Umbilical cord (tissue), 2 donors: ENCODE results near the gene KCNMA1. TPM values are rescaled to one million over a fixed set of nuclear protein-coding genes. Genes with fewer than 3 reads are reported as not detected.
"Not testable (repeated sequence)": the region's sequence is repeated elsewhere in the genome, so short reads cannot be mapped to it uniquely, and the experiment has no call there.

Experiments
- DNase-seq: peaks from one replicate; pipeline ENCODE4 v3.0.0-alpha.2; 2015; ENCODE audit warnings: low spot score
- total RNA-seq: library from RNA; depleted of rRNA; stranded (reverse); fragments of >200 nt; gene quantifications from one replicate; pipeline ENCODE4 v1.2.3, GENCODE V29; 2014; ENCODE audit warnings: low replicate concordance; ENCODE audit not compliant: insufficient read depth

Gene KCNMA1
- total RNA-seq, 1 donor from 2014 or later: 79.2 TPM

DNA sequence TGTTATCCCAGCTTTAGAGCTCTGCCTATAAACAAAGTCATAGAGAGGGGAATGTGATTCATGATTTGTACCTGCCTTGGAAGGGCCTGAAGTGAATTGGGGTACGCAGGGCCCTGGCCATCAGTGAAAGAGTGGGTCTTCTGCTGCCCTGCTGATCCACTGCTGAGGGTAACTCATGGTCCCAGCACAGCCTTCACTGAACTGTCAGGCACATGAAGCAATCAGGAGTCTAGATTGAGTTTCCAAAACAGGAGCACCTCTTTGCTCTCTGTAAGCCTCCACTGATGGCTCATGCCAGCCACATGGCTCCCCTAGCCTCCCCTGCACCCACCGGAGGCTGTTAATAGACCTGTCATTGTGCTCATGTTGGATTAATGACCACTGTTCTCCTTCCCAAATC, 217.6 kb downstream of the KCNMA1 start:
- DNase-seq: no peak

GRCh38 chr10:77419056-77419455, 218.6 kb downstream of the KCNMA1 start:
- DNase-seq: no peak

DNA sequence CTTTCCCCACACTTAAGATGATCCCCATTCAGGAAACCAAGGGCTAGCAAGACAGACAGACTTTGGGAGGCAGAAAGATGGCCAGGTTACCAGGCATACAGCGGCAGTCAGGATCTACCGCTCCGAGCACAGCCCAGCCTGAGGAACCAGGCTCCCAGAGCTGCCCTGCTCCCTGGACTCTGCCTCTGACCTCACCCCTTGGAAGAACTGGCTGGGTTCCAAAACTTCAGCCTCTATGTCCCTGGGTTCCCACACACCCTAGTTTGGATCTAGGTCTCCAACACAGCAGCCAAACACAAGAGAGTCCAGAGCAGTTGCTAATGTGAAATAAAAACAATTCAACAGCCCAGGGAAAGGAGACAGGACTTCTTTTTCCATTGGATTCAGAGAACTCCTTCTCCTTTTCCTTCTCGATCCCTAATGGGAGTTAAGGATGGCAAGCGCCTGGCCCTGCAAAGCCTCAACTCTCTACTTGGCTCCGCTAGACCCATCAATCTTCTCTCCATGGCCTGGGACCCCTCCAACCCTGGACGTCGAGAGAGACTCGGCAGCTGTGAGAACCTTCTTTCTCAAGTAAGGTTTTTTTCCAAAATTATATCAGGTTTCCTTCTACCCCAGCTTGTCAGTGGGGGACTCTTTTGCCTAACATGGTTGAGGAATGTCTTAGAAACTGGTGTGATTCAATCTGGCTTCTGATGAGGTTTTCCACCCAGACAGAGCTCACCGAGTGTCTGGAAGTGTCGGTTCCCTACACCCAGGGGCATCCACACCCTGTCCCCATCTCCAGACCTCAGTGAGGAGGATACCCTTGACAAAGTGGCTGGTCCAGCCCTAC, 219.6 kb downstream of the KCNMA1 start:
- DNase-seq: no peak

GRCh38 chr10:77417359-77417758, 220.2 kb downstream of the KCNMA1 start:
- no peak for DNase-seq

- no peak for DNase-seq
Measured at GRCh38 chr10:77416311-77417135, 221.1 kb downstream of the KCNMA1 start.

DNA sequence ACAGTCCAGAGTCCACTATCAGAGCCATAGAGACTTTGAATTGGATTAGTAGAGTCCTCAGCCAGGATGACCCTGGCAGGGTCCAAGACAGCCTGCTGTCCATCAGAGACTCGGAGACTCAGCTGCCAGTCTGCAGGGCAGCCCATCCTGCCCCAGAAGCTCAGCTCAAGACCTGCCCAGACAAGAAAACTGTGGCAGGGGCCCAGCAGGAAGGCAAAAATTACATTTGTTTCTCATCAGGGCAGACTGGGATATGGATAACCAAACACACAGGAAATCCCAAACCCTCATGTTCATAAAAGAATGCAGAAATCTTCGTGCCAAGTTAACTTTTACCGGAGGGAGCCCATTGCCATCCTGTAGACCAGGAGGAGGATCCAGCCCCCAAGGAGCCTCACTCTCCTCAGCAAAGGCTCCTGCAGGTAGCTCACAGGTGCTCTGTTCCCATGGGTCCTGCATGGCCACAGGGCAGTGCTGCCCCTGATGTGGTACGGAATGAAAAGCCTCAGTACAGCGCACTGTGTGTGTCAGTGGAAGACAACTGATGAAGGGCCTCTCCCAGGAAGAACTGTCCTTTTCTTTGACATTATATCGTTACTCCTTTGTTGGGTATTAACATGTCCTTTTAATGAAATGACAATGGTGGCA, 222.2 kb downstream of the KCNMA1 start:
- DNase-seq: no peak

GRCh38 chr10:77413231-77413630, 224.4 kb downstream of the KCNMA1 start:
- DNase-seq: no peak

DNA sequence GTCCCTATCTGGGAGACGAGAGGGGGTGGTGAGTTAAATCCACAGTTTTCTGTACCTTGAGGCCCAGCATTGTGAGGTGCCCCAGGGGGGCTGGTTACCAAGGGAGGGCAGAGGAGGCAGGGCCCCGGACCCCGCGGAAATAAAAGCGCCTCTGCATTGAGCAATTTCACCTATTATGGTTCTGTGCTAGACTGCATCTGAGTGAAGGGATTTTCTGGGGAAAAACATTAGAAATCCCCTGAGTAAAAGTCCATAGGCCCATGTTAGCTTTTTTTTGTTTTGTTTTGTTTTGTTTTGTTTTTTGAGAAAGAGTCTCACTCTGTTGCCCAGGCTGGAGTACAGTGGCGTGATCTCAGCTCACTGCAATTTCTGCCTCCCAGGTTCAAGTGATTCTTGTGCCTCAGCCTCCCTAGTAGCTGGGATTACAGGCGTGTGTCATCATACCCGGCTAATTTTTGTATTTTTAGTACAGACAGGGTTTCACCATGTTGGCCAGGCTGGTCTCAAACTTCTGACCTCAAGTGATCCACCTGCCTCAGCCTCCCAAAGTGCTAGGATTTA, 225.0 kb downstream of the KCNMA1 start:
- not testable (repeated sequence) for DNase-seq

- no peak for DNase-seq
Measured at GRCh38 chr10:77411805-77412204, 225.8 kb downstream of the KCNMA1 start.

DNA sequence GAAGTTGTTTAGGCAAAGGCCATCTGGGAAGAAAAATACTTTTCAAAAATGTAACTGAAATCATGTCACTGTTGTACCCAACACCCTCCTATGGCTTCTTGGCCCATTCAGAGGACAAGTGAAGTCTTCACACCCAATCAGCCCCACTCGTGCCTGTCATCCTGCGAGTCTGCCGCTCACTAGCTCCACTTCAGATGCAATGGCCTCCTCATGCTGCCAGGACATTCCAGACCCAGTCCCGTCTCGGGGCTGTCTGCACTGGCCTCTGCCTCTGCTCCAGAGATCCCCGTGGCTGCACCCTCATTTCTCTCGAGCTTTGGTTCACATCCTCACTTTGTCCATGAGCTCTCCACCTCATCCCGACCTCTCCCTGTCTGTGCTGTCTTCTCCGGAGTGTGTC, 227.1 kb downstream of the KCNMA1 start:
- no peak for DNase-seq

- DNase-seq: no peak
Measured at GRCh38 chr10:77409697-77410471, 227.7 kb downstream of the KCNMA1 start.

- no peak for DNase-seq
Measured at GRCh38 chr10:77408259-77408658, 229.3 kb downstream of the KCNMA1 start.

DNA sequence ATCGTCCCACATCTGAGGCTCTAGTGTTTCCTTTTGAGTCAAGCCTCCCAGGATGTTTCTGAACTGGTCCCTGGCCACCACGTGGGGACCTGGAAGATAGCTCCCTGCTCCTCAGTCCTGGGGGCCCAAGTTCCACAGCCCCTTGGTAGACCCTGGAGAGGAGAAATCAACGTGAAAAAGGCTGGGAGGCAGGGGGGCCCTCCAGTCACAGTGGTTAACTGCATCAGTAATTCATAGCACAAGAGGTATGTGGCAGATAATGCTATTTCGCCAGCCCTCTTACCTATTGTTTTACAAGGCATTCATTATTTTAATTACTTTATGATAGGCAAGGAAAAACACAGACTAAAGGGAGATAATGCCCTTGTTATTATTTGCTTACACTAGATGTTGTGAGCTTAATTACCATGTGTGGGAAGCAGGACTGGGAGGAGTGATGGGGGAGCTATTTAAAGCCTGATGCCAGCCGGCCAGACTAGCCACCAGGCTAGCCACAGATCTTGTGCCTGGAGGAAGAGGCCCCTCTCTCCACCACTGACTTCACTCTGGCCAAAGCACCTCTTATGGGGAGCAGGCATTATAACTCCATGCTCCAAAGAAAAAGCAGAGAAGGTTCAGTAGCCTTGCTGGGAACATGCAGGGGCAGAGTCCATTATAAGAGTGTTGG, 230.7 kb downstream of the KCNMA1 start:
- DNase-seq: no peak

DNA sequence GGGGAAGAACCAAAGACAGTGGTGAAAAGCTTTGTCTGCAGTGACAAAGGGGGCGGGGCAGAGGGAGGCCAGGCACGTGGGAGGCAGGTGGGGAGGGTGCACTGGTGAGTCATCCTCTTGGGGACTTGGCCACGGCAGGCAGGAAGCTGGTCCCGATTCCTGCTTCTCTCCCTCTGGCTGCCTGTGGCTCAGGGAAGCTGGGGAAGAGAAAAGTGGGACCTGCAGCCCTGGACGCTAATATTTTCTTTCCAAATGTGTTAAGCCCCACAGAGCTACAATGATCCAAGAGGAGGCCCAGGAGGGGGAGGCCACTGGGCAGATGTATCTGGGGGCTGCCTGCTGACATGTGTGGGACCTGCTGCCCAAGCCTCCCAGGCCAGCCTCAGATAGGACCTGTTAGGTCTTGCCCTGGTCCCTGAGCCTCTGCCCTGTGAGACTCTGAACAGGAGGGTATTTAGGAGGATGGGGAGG, 231.8 kb downstream of the KCNMA1 start:
- peak; percentile 43 for DNase-seq

- DNase-seq: no peak
Measured at GRCh38 chr10:77404810-77405209, 232.8 kb downstream of the KCNMA1 start.

GRCh38 chr10:77403761-77404160, 233.8 kb downstream of the KCNMA1 start:
- DNase-seq: no peak

- no peak for DNase-seq
Measured at GRCh38 chr10:77401683-77402082, 235.9 kb downstream of the KCNMA1 start.

GRCh38 chr10:77400033-77400432, 237.6 kb downstream of the KCNMA1 start:
- no peak for DNase-seq

GRCh38 chr10:77398986-77399755, 238.4 kb downstream of the KCNMA1 start:
- no peak for DNase-seq

GRCh38 chr10:77398558-77398957, 239.1 kb downstream of the KCNMA1 start:
- no peak for DNase-seq
